H9 (cell line): Measurements from ENCODE around the gene SP3. TPM values are rescaled to one million over a fixed set of nuclear protein-coding genes. Genes with fewer than 3 reads are reported as not detected.

Experiments used
- DNase-seq: peaks from one replicate; pipeline ENCODE4 v3.0.0-alpha.2; 2017
- H2AFZ ChIP-seq: one replicate; pipeline ENCODE4 v1.6.1; 2013; ENCODE audit warnings: mild to moderate bottlenecking, low read length, control low read depth, moderate library complexity
- H2AK5ac ChIP-seq: 2 replicates; pipeline ENCODE4 v1.6.1; 2013; ENCODE audit warnings: low read length, control low read depth, mixed read lengths; ENCODE audit not compliant: insufficient read length
- H2BK120ac ChIP-seq: one replicate; pipeline ENCODE4 v1.6.1; 2013; ENCODE audit warnings: low read depth, mild to moderate bottlenecking, low read length, control low read depth, inconsistent platforms; ENCODE audit not compliant: poor library complexity, severe bottlenecking
- H2BK12ac ChIP-seq: 2 replicates; pipeline ENCODE4 v1.6.1; 2013; ENCODE audit warnings: low read length, control low read depth, mixed read lengths, low read depth; ENCODE audit not compliant: insufficient read length
- H2BK15ac ChIP-seq: 2 replicates; pipeline ENCODE4 v1.6.1; 2013; ENCODE audit warnings: low read depth, low read length, control low read depth
- H2BK20ac ChIP-seq: one replicate; pipeline ENCODE4 v1.6.1; 2013; ENCODE audit warnings: low read depth, mild to moderate bottlenecking, low read length, control low read depth, inconsistent platforms; ENCODE audit not compliant: poor library complexity, severe bottlenecking
- H2BK5ac ChIP-seq: 2 replicates; pipeline ENCODE4 v1.6.1; 2013; ENCODE audit warnings: low read length, control low read depth, mixed read lengths; ENCODE audit not compliant: insufficient read length
- H3K14ac ChIP-seq: 2 replicates; pipeline ENCODE4 v1.6.1; 2013; ENCODE audit warnings: low read length, control low read depth; ENCODE audit not compliant: insufficient read depth
- H3K18ac ChIP-seq: 2 replicates; pipeline ENCODE4 v1.6.1; 2013; ENCODE audit warnings: low read depth, mild to moderate bottlenecking, mixed read lengths, low read length, control low read depth; ENCODE audit not compliant: insufficient read length
- H3K23ac ChIP-seq: 2 replicates; pipeline ENCODE4 v1.6.1; 2013; ENCODE audit warnings: low read length, control low read depth, mixed read lengths, low read depth; ENCODE audit not compliant: insufficient read length
- H3K23me2 ChIP-seq: 2 replicates; pipeline ENCODE4 v1.6.1; 2013; ENCODE audit warnings: low read depth, mild to moderate bottlenecking, mixed read lengths, low read length, control low read depth; ENCODE audit not compliant: insufficient read length, poor library complexity, severe bottlenecking
- H3K27ac ChIP-seq: 2 replicates; pipeline ENCODE4 v1.5.1; 2013; ENCODE audit warnings: low read length, control low read depth, mixed read lengths, low read depth; ENCODE audit not compliant: insufficient read length
- H3K27me3 ChIP-seq: 2 replicates; pipeline ENCODE4 v1.6.1; 2013; ENCODE audit warnings: low read length, control low read depth, inconsistent platforms; ENCODE audit not compliant: insufficient read depth
- H3K4ac ChIP-seq: 2 replicates; pipeline ENCODE4 v1.6.1; 2013; ENCODE audit warnings: low read depth, mild to moderate bottlenecking, control low read depth, inconsistent platforms, low read length, moderate library complexity
- H3K4me1 ChIP-seq: 2 replicates; pipeline ENCODE4 v1.6.1; 2013; ENCODE audit warnings: low read length, control low read depth, inconsistent platforms; ENCODE audit not compliant: insufficient read depth
- H3K4me2 ChIP-seq: 2 replicates; pipeline ENCODE4 v1.6.1; 2013; ENCODE audit warnings: low read length, control low read depth, mixed read lengths; ENCODE audit not compliant: insufficient read length, insufficient read depth
- H3K56ac ChIP-seq: 2 replicates; pipeline ENCODE4 v1.6.1; 2013; ENCODE audit warnings: low read depth, mild to moderate bottlenecking, mixed read lengths, low read length, control low read depth; ENCODE audit not compliant: insufficient read length
- H3K79me1 ChIP-seq: 2 replicates; pipeline ENCODE4 v1.6.1; 2013; ENCODE audit warnings: low read depth, mild to moderate bottlenecking, moderate library complexity, low read length, control low read depth, inconsistent platforms; ENCODE audit not compliant: insufficient read depth, poor library complexity, severe bottlenecking
- H3K79me2 ChIP-seq: 2 replicates; pipeline ENCODE4 v1.6.1; 2013; ENCODE audit warnings: low read length, control low read depth, inconsistent platforms; ENCODE audit not compliant: insufficient read depth
- H3K9ac ChIP-seq: 2 replicates; pipeline ENCODE4 v1.6.1; 2013; ENCODE audit warnings: low read length, control low read depth, mixed read lengths; ENCODE audit not compliant: insufficient read length; ENCODE audit errors: extremely low read depth
- H3K9me3 ChIP-seq: one replicate; pipeline ENCODE4 v1.6.1; 2013; ENCODE audit warnings: low read depth, low read length, inconsistent platforms; ENCODE audit not compliant: control insufficient read depth
- H3T11ph ChIP-seq: one replicate; pipeline ENCODE4 v1.6.1; 2013; ENCODE audit warnings: mild to moderate bottlenecking, low read length, control low read depth, inconsistent platforms
- H4K20me1 ChIP-seq: one replicate; pipeline ENCODE4 v1.6.1; 2013; ENCODE audit not compliant: control insufficient read depth, insufficient read length, insufficient read depth
- H4K5ac ChIP-seq: 2 replicates; pipeline ENCODE4 v1.6.1; 2013; ENCODE audit warnings: low read depth, mild to moderate bottlenecking, mixed read lengths, low read length, control low read depth; ENCODE audit not compliant: insufficient read length
- H4K8ac ChIP-seq: replicated peaks from 2 replicates; pipeline ENCODE4 v1.6.1; 2013; ENCODE audit warnings: low read length, control low read depth, mixed read lengths, low read depth; ENCODE audit not compliant: insufficient read length
- H4K91ac ChIP-seq: 2 replicates; pipeline ENCODE4 v1.6.1; 2013; ENCODE audit warnings: low read depth, mild to moderate bottlenecking, moderate library complexity, mixed read lengths, low read length, control low read depth; ENCODE audit not compliant: insufficient read length
- H3K27ac Mint-ChIP-seq, 3 experiments: 2 replicates in 2 of 3; 3 replicates in 1 of 3; pipeline ENCODE4 v1.8.0; 2020 to 2021; ENCODE audit warnings: mixed read lengths in 3 of 3, mild to moderate bottlenecking in 1 of 3, moderate library complexity in 1 of 3
- H3K27me3 Mint-ChIP-seq: 2 replicates; pipeline ENCODE4 v1.8.0; 2021; ENCODE audit warnings: low read depth, mild to moderate bottlenecking, moderate library complexity, mixed read lengths
- H3K36me3 Mint-ChIP-seq, 3 experiments: 2 replicates in 2 of 3; 3 replicates in 1 of 3; pipeline ENCODE4 v1.8.0; 2020 to 2021; ENCODE audit warnings: low read depth in 3 of 3, mixed read lengths in 3 of 3; ENCODE audit not compliant: insufficient read depth in 1 of 3
- H3K4me1 Mint-ChIP-seq, 2 experiments: 2 replicates each; pipeline ENCODE4 v1.8.0; 2020; ENCODE audit warnings: mixed read lengths in 2 of 2
- H3K4me3 Mint-ChIP-seq, 2 experiments: 2 replicates in 1 of 2; 3 replicates in 1 of 2; pipeline ENCODE4 v1.8.0; 2020 to 2021; ENCODE audit warnings: mild to moderate bottlenecking in 2 of 2, mixed read lengths in 2 of 2, moderate library complexity in 1 of 2
- H3K9me3 Mint-ChIP-seq, 2 experiments: 2 replicates in 1 of 2; 3 replicates in 1 of 2; pipeline ENCODE4 v1.8.0; 2020; ENCODE audit warnings: mild to moderate bottlenecking in 2 of 2, mixed read lengths in 2 of 2, moderate library complexity in 1 of 2
- CTCF ChIP-seq: fragments of 200-600 bp; sonication (generic); conservative IDR thresholded peaks from 3 replicates; pipeline ENCODE4 v1.8.0; 2021; ENCODE audit warnings: antibody characterized with exemption, mild to moderate bottlenecking
- WGBS: extraction: QIAGEN DNeasy Blood & Tissue Kit; methylation state at CpG from one replicate; pipeline ENCODE4 v1.1.7; 2013; ENCODE audit warnings: missing lambda C conversion rate, low lambda C conversion rate, mixed read lengths; ENCODE audit not compliant: insufficient read length; ENCODE audit errors: extremely low coverage; 5-methylcytosine and 5-hydroxymethylcytosine counted together
- total RNA-seq: library from RNA; stranded (reverse); gene quantifications from 2 replicates; pipeline ENCODE4 v1.2.1, GENCODE V29; 2021

SP3 gene
- total RNA-seq, 1 experiment from 2014 or later: 86.3 TPM

DNA sequence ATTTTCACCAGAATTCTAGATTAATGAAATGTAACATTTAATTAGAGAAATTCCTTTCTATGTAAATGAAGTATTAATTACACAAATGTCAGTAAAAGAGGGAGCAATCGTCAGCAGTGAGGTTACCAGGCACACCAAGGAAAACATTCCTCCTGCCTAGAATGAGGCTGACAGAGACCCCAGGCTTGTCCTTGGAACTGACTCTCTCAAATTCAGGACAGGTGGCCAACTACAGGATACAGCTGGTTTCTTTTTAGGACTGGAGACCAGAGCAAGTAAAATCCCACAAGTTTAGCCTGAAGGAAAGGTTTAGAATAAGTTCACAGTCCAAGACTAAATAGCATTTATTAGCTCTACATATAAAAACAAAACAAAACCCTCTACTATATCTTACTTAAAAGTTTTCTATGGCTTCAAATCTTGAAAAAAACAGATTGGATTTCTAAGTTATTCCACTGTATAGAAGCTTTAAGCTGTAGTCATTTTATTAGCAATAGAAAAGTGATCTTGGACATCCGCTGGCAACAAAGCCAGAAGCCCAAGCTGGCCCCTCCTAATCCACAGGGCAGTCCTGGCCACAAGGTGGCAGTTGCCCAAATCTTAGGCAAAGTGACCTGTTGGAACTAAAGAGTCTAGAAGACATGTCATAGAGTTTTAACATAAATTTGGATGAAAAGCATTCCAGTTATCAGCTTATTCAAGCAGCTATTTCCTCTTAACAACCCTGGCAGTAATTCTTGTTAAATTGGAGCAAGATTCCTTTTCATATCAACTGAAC, 81.0 kb downstream of the SP3 start:
- H3K4me1 ChIP-seq: no peaks in the 10 kb centered on the region
- H3K36me3 Mint-ChIP-seq: peaks cover 8 to 31% (median 13%) of the 10 kb centered on the region in 3 experiments; a peak in 6 of 7 replicates
- no peak overlapping the region for H3K9ac ChIP-seq
- no peak overlapping the region for H2BK15ac ChIP-seq
- H2BK12ac ChIP-seq: no peak overlapping the region
- no peak overlapping the region for H3T11ph ChIP-seq
- TF ChIP-seq CTCF: peak; percentile 84
- H2BK5ac ChIP-seq: no peak overlapping the region
- H3K23ac ChIP-seq: no peak overlapping the region
- WGBS: no CpG with 5 or more reads among the region's 2 CpGs
- H3K27me3 ChIP-seq: no peaks in the 10 kb centered on the region
- H3K79me2 ChIP-seq: no peaks in the 10 kb centered on the region
- H3K27ac Mint-ChIP-seq: no peak overlapping the region
- no peaks in the 10 kb centered on the region; a peak in 1 of 4 replicates for H3K4me1 Mint-ChIP-seq
- H4K5ac ChIP-seq: no peak overlapping the region
- no peak overlapping the region for H2BK120ac ChIP-seq
- no peak overlapping the region for H2AFZ ChIP-seq
- H4K20me1 ChIP-seq: no peaks in the 10 kb centered on the region
- H3K27ac ChIP-seq: no peak overlapping the region
- H3K9me3 ChIP-seq: no peaks in the 10 kb centered on the region
- no peak overlapping the region for H2BK20ac ChIP-seq
- no peak overlapping the region for H4K8ac ChIP-seq
- no peak overlapping the region for H2AK5ac ChIP-seq
- no peak overlapping the region for H3K18ac ChIP-seq
- peak; percentile 53 for DNase-seq
- H3K14ac ChIP-seq: no peak overlapping the region
- H3K23me2 ChIP-seq: no peaks in the 10 kb centered on the region
- no peak overlapping the region for H3K56ac ChIP-seq
- H3K4me2 ChIP-seq: no peak overlapping the region
- H3K27me3 Mint-ChIP-seq: peaks cover 3% of the 10 kb centered on the region
- H3K9me3 Mint-ChIP-seq: peaks cover 31 to 32% of the 10 kb centered on the region in 2 experiments
- H3K4me3 Mint-ChIP-seq: no peak overlapping the region
- H3K4ac ChIP-seq: no peak overlapping the region
- H3K79me1 ChIP-seq: no peaks in the 10 kb centered on the region
- no peak overlapping the region for H4K91ac ChIP-seq
